Smooth muscle cell (in vitro differentiated cells): ENCODE measurements around the gene HORMAD2. TPM values are rescaled to one million over a fixed set of nuclear protein-coding genes. Genes with fewer than 3 reads are reported as not detected.

Experiments used
- DNase-seq: peaks from one replicate; lab custom pipeline; 2025; ENCODE audit not compliant: unreplicated experiment; lab: John Stamatoyannopoulos, UW
- H2AFZ ChIP-seq: fragments of 200-600 bp; sonication (generic); 2 replicates; pipeline ENCODE4 v1.6.0; 2016; ENCODE audit warnings: antibody characterized with exemption, low read depth, mild to moderate bottlenecking
- H3F3A ChIP-seq: fragments of 200-600 bp; sonication (generic); 2 replicates; pipeline ENCODE4 v1.6.0; 2017; ENCODE audit warnings: antibody characterized with exemption, low read depth
- H3K27ac ChIP-seq: fragments of 200-600 bp; sonication (generic); 2 replicates; pipeline ENCODE4 v1.5.1; 2016; ENCODE audit warnings: low read depth, mild to moderate bottlenecking
- H3K27me3 ChIP-seq: fragments of 200-600 bp; sonication (generic); 2 replicates; pipeline ENCODE4 v1.6.1; 2016; ENCODE audit warnings: low read depth, mild to moderate bottlenecking
- H3K36me3 ChIP-seq: fragments of 200-600 bp; sonication (generic); 2 replicates; pipeline ENCODE4 v1.5.1; 2016; ENCODE audit warnings: low read depth
- H3K4me1 ChIP-seq: fragments of 200-600 bp; sonication (generic); 2 replicates; pipeline ENCODE4 v1.5.1; 2016; ENCODE audit warnings: low read depth
- H3K4me2 ChIP-seq: fragments of 200-600 bp; sonication (generic); 2 replicates; pipeline ENCODE4 v1.6.0; 2016; ENCODE audit warnings: mild to moderate bottlenecking
- H3K4me3 ChIP-seq: fragments of 200-600 bp; sonication (generic); 2 replicates; pipeline ENCODE4 v1.5.1; 2016; ENCODE audit warnings: mild to moderate bottlenecking
- H3K79me2 ChIP-seq: fragments of 200-600 bp; sonication (generic); 2 replicates; pipeline ENCODE4 v1.6.0; 2016; ENCODE audit warnings: low read depth, mild to moderate bottlenecking
- H3K9ac ChIP-seq: fragments of 200-600 bp; sonication (generic); 2 replicates; pipeline ENCODE4 v1.6.0; 2016; ENCODE audit warnings: low read depth
- H3K9me3 ChIP-seq: fragments of 200-600 bp; sonication (generic); replicated peaks from 2 replicates; pipeline ENCODE4 v1.5.1; 2016; ENCODE audit warnings: low read depth
- H4K20me1 ChIP-seq: fragments of 200-600 bp; sonication (generic); 2 replicates; pipeline ENCODE4 v1.6.0; 2016; ENCODE audit warnings: low read depth
- CTCF ChIP-seq: fragments of 200-600 bp; sonication (generic); IDR thresholded peaks from 2 replicates; pipeline ENCODE4 v1.5.1; 2017; ENCODE audit warnings: borderline replicate concordance, mild to moderate bottlenecking, antibody characterized with exemption; ENCODE audit not compliant: insufficient read depth, poor library complexity, severe bottlenecking
- WGBS: methylation state at CpG from one replicate; pipeline ENCODE4 v1.1.7; 2016; ENCODE audit warnings: low lambda C conversion rate; 5-methylcytosine and 5-hydroxymethylcytosine counted together
- polyA plus RNA-seq: library from polyadenylated mRNA; unstranded; fragments of >200 nt; fragmentation: Nextera tagmentation; extraction: Ambion mirVana; gene quantifications from 2 replicates; pipeline ENCODE4 v1.2.1, GENCODE V29; 2016
- total RNA-seq: library from RNA; depleted of rRNA; stranded (reverse); fragments of >200 nt; gene quantifications from 2 replicates; pipeline ENCODE4 v1.2.3, GENCODE V29; 2014

HORMAD2 gene
- total and polyA plus RNA-seq, 2 experiments from 2014 or later, result 1.4 TPM; not detected in 1

GRCh38 chr22:30186510-30186909 lies 106.2 kb downstream of the HORMAD2 start:
- 95% methylated on average over 5 of the region's 5 CpGs for WGBS
- H3K79me2 ChIP-seq, result no peaks in the 10 kb centered on the region
- H4K20me1 ChIP-seq, result no peaks in the 10 kb centered on the region
- no peaks in the 10 kb centered on the region for H3K36me3 ChIP-seq
- H3K27me3 ChIP-seq, result no peaks in the 10 kb centered on the region
- TF ChIP-seq CTCF, result no peak
- DNase-seq, result no peak
- no peak overlapping the region for H3K9ac ChIP-seq
- H3K4me1 ChIP-seq, result peaks cover 10% of the 10 kb centered on the region
- H3K9me3 ChIP-seq, result no peaks in the 10 kb centered on the region
- H3K4me3 ChIP-seq, result no peak overlapping the region
- peak overlapping the region; percentile 91 for H3K27ac ChIP-seq
- no peak overlapping the region for H2AFZ ChIP-seq
- H3F3A ChIP-seq, result peaks cover 10% of the 10 kb centered on the region
- H3K4me2 ChIP-seq, result no peak overlapping the region

GRCh38 chr22:30187094-30187493 lies 106.8 kb downstream of the HORMAD2 start:
- no peaks in the 10 kb centered on the region for H3K36me3 ChIP-seq
- DNase-seq, result no peak
- no peak for TF ChIP-seq CTCF
- H4K20me1 ChIP-seq, result no peaks in the 10 kb centered on the region
- no peak overlapping the region for H2AFZ ChIP-seq
- H3K27me3 ChIP-seq, result no peaks in the 10 kb centered on the region
- no peak overlapping the region for H3K9ac ChIP-seq
- H3K4me1 ChIP-seq, result peaks cover 10% of the 10 kb centered on the region
- no peaks in the 10 kb centered on the region for H3K9me3 ChIP-seq
- no peak overlapping the region for H3K4me3 ChIP-seq
- peaks cover 10% of the 10 kb centered on the region for H3F3A ChIP-seq
- no peak overlapping the region for H3K27ac ChIP-seq
- no peak overlapping the region for H3K4me2 ChIP-seq
- H3K79me2 ChIP-seq, result no peaks in the 10 kb centered on the region

- H3K4me1 ChIP-seq, result peaks cover 10% of the 10 kb centered on the region
- WGBS, result 66% methylated on average over 3 of the region's 3 CpGs
- H3K36me3 ChIP-seq, result no peaks in the 10 kb centered on the region
- no peaks in the 10 kb centered on the region for H4K20me1 ChIP-seq
- peaks cover 10% of the 10 kb centered on the region for H3F3A ChIP-seq
- no peaks in the 10 kb centered on the region for H3K27me3 ChIP-seq
- no peak for DNase-seq
- no peaks in the 10 kb centered on the region for H3K79me2 ChIP-seq
- H3K27ac ChIP-seq, result no peak overlapping the region
- H2AFZ ChIP-seq, result no peak overlapping the region
- H3K4me2 ChIP-seq, result no peak overlapping the region
- TF ChIP-seq CTCF, result no peak
- no peak overlapping the region for H3K4me3 ChIP-seq
- H3K9me3 ChIP-seq, result no peaks in the 10 kb centered on the region
- no peak overlapping the region for H3K9ac ChIP-seq
These were observed 107.5 kb downstream of the HORMAD2 start for GRCh38 chr22:30187529-30188407.

- peaks cover 10% of the 10 kb centered on the region for H3F3A ChIP-seq
- no peak overlapping the region for H3K4me2 ChIP-seq
- no peak overlapping the region for H2AFZ ChIP-seq
- no peak for DNase-seq
- no peaks in the 10 kb centered on the region for H3K4me1 ChIP-seq
- no peaks in the 10 kb centered on the region for H4K20me1 ChIP-seq
- no peak overlapping the region for H3K4me3 ChIP-seq
- no peak for TF ChIP-seq CTCF
- no peak overlapping the region for H3K9ac ChIP-seq
- no peaks in the 10 kb centered on the region for H3K36me3 ChIP-seq
- no peaks in the 10 kb centered on the region for H3K9me3 ChIP-seq
- no peaks in the 10 kb centered on the region for H3K79me2 ChIP-seq
- no peaks in the 10 kb centered on the region for H3K27me3 ChIP-seq
- WGBS, result 82% methylated on average over 2 of the region's 2 CpGs
- peak overlapping the region; percentile 17 for H3K27ac ChIP-seq
These were observed 108.6 kb downstream of the HORMAD2 start for GRCh38 chr22:30188911-30189310.
